Type B pancreatic cell (in vitro differentiated cells): ENCODE data around the gene CAVIN4. TPM values are rescaled to one million over a fixed set of nuclear protein-coding genes. Genes with fewer than 3 reads are reported as not detected.

Experiments used
- DNase-seq: peaks from one replicate; pipeline ENCODE4 v3.0.0; 2021; ENCODE audit warnings: mixed read lengths; ENCODE audit not compliant: unreplicated experiment; ENCODE audit errors: extremely low spot score
- H3K27ac Mint-ChIP-seq: 2 replicates; pipeline ENCODE4 v1.8.0; 2021; ENCODE audit warnings: mild to moderate bottlenecking, mixed read lengths
- H3K27me3 Mint-ChIP-seq: 2 replicates; pipeline ENCODE4 v1.8.0; 2021; ENCODE audit warnings: mixed read lengths
- H3K36me3 Mint-ChIP-seq: 2 replicates; pipeline ENCODE4 v1.8.0; 2021; ENCODE audit warnings: mixed read lengths
- H3K4me1 Mint-ChIP-seq: one replicate; pipeline ENCODE4 v1.8.0; 2021; ENCODE audit warnings: mixed read lengths; ENCODE audit not compliant: unreplicated experiment
- H3K4me3 Mint-ChIP-seq: 2 replicates; pipeline ENCODE4 v1.8.0; 2021; ENCODE audit warnings: mild to moderate bottlenecking, mixed read lengths
- H3K9me3 Mint-ChIP-seq: 2 replicates; pipeline ENCODE4 v1.8.0; 2021; ENCODE audit warnings: mixed read lengths
- total RNA-seq: library from RNA; stranded (reverse); gene quantifications from 2 replicates; pipeline ENCODE4 v1.2.1, GENCODE V29; 2021; ENCODE audit warnings: low replicate concordance
- TF ChIP-seq, protein P1 (sequence below): fragments of 200-600 bp; sonication (generic); conservative IDR thresholded peaks from 2 replicates; pipeline ENCODE4 v1.5.0; 2021; ENCODE audit warnings: antibody characterized with exemption, mild to moderate bottlenecking

CAVIN4 gene
- total RNA-seq, 1 donor from 2014 or later: 6.1 TPM

DNA sequence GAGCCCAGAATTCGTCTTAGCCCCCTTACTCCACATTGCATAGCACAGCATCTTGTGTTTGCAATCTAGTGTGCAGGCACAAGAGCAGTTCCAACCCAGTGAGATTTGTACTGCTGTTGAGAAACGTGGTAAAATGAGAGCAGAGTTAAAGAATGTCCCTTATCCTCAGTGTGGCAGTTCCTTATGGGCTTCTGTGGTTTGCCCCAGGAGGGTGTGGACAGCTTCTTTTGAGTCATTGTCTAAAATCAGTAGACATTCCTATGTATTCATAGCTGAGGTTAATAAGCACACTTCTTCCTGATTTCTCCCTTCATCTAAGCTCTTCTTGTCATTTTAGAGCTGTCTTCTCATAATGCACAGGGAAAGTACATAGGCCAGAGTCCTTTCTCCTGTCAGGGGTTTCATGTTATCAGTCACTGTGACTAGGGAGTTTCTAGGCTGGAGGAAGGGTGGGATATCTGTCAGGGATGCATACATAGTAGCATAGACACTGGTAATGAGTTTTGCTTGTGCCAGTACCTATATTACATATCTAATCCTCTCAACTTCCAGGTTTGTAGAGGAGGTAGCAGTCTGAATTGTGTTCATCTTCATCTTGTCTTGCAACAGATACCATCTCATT, 2.0 kb upstream of the CAVIN4 start:
- H3K36me3 Mint-ChIP-seq: peaks cover 10% of the 10 kb centered on the region
- no peaks in the 10 kb centered on the region for H3K9me3 Mint-ChIP-seq
- no peaks in the 10 kb centered on the region for H3K27me3 Mint-ChIP-seq
- no peak overlapping the region for H3K4me3 Mint-ChIP-seq
- TF ChIP-seq, protein P1, sequence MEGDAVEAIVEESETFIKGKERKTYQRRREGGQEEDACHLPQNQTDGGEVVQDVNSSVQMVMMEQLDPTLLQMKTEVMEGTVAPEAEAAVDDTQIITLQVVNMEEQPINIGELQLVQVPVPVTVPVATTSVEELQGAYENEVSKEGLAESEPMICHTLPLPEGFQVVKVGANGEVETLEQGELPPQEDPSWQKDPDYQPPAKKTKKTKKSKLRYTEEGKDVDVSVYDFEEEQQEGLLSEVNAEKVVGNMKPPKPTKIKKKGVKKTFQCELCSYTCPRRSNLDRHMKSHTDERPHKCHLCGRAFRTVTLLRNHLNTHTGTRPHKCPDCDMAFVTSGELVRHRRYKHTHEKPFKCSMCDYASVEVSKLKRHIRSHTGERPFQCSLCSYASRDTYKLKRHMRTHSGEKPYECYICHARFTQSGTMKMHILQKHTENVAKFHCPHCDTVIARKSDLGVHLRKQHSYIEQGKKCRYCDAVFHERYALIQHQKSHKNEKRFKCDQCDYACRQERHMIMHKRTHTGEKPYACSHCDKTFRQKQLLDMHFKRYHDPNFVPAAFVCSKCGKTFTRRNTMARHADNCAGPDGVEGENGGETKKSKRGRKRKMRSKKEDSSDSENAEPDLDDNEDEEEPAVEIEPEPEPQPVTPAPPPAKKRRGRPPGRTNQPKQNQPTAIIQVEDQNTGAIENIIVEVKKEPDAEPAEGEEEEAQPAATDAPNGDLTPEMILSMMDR: no peak
- no peak overlapping the region for H3K27ac Mint-ChIP-seq
- no peak for DNase-seq
- no peaks in the 10 kb centered on the region for H3K4me1 Mint-ChIP-seq

DNA sequence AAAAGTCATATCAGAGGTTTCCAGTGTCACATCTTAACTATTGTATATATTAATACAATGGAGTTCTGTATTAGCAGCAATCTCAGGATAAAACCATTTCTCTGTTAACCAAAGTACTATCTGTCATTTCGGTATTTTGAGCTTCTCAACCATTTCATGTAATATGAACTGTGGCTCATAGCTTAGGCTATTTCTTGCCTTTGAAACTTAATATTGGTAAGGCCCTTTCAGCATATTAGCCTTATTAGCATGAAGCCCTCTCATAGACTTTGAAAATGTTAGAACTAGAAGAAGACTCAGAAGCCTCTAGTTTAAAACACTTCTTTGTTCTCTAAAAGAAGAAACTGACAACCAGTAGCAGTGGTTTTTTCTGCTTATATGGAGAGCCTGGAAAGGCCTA, 731 bp downstream of the CAVIN4 start:
- no peaks in the 10 kb centered on the region for H3K27me3 Mint-ChIP-seq
- H3K9me3 Mint-ChIP-seq: no peaks in the 10 kb centered on the region
- no peak overlapping the region for H3K4me3 Mint-ChIP-seq
- TF ChIP-seq, protein P1: no peak
- H3K4me1 Mint-ChIP-seq: no peaks in the 10 kb centered on the region
- no peak for DNase-seq
- H3K36me3 Mint-ChIP-seq: peaks cover 8% of the 10 kb centered on the region
- H3K27ac Mint-ChIP-seq: no peak overlapping the region

GRCh38 chr9:100579665-100580064, 1.8 kb downstream of the CAVIN4 start:
- H3K4me3 Mint-ChIP-seq: no peak overlapping the region
- no peaks in the 10 kb centered on the region for H3K4me1 Mint-ChIP-seq
- no peaks in the 10 kb centered on the region for H3K9me3 Mint-ChIP-seq
- TF ChIP-seq, protein P1: no peak
- DNase-seq: no peak
- H3K27me3 Mint-ChIP-seq: no peaks in the 10 kb centered on the region
- H3K36me3 Mint-ChIP-seq: peaks cover 3% of the 10 kb centered on the region
- H3K27ac Mint-ChIP-seq: no peak overlapping the region

DNA sequence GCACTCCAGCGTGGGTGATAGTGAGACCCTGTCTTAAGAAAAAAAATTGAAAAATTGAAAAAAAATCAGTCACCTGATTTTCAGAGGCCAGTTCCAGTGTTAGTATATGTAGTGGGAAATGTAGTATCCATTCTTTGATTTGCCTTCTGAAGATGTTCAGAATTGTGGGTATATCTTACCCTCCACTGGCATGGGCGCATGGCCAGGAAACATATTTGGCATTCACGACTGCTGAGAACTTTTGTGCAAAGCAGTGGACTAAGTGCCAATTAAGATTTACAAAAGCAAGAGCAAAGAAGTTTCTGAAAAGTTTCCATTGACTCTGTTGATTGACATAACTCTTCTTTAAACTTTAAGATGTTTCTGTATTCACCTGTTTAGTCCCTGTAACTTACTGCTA, 2.4 kb downstream of the CAVIN4 start:
- H3K27ac Mint-ChIP-seq: no peak overlapping the region

DNA sequence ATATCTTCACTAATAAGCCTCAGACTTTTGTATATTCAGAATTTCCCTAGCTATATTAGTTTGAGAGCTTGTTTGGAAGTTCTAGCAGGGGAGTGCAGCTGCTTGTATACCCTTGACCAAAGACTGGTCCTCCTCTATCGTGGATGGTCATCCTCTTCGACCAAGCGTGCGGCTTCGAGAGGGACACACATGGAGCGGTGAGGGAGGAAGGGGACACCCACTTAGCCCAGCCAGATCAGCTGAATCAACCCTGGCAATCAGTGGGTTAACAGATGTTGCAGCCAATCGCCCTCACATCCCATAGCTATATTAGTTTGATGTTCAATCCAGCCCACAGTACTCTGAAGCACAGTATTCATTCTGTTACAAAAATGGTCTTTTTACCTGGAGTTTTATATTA, 3.2 kb downstream of the CAVIN4 start:
- Mint-ChIP-seq H3K36me3 (peaks cover 3% of the 10 kb centered on the region), H3K9me3 (no peaks in the 10 kb centered on the region), H3K27ac (no peak overlapping the region), H3K27me3 (no peaks in the 10 kb centered on the region), H3K4me1 (no peaks in the 10 kb centered on the region), H3K4me3 (no peak overlapping the region)
- TF ChIP-seq, protein P1: no peak
- no peak for DNase-seq

More for the DNA sequence above, 2.4 kb downstream of the CAVIN4 start:
- Mint-ChIP-seq H3K9me3 (no peaks in the 10 kb centered on the region), H3K27me3 (no peaks in the 10 kb centered on the region), H3K4me3 (no peak overlapping the region), H3K36me3 (peaks cover 3% of the 10 kb centered on the region), H3K4me1 (no peaks in the 10 kb centered on the region)
- TF ChIP-seq, protein P1: no peak
- DNase-seq: no peak

DNA sequence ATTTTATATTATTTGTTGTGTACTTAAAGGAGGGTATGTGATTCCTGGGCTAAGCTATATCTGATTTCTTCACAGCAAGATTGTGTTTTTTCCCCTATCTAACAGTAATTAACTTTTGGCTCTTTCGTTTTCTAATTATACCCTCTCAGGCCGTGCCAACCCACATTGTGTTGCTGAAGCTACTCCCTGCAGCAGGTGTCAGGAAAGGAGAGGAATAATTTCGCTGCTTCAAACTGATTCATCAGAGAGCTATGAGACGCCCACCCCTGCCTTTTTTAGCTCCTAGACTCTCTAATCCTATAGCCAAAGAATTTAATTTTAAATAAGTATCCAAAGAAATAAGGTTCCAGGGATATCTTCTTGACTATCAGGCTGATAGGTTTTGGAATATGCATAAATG, 3.8 kb downstream of the CAVIN4 start:
- Mint-ChIP-seq H3K4me1 (no peaks in the 10 kb centered on the region), H3K4me3 (no peak overlapping the region), H3K27me3 (no peaks in the 10 kb centered on the region), H3K36me3 (peaks cover 6% of the 10 kb centered on the region), H3K27ac (no peak overlapping the region), H3K9me3 (no peaks in the 10 kb centered on the region)
- TF ChIP-seq, protein P1: no peak
- no peak for DNase-seq
